ENCODE results near the gene ICOS. TPM values are rescaled to one million over a fixed set of nuclear protein-coding genes. Genes with fewer than 3 reads are reported as not detected.

The ICOS gene
- not detected in 2 replicates for total RNA-seq (2011; cell fraction: chromatin; rRNA removed; ENCODE audit: low replicate concordance)
- total RNA-seq (2011; cell fraction: nucleolus; rRNA removed), result not detected in 2 replicates
- total RNA-seq (2011; cell fraction: nucleoplasm; rRNA removed), result not detected in 2 replicates
- total RNA-seq (2014; rRNA removed) (not detected in 2 replicates), total RNA-seq (2014; rRNA removed; fragmentation: Illumina TruSeq; extraction: Trizol) (not detected in 2 replicates), total RNA-seq (2015; rRNA removed; fragmentation: Illumina TruSeq; extraction: Trizol) (not detected in 2 replicates), total RNA-seq (2021) (0.27 TPM in 1 of 2 replicates, not detected in the other), polyA plus RNA-seq (2011; rRNA removed) (not detected in 2 replicates), polyA plus RNA-seq (2014; fragmentation: Illumina TruSeq; extraction: Trizol) (not detected in 2 replicates), polyA plus RNA-seq (2014; fragmentation: Nextera tagmentation; extraction: Ambion mirVana) (not detected), polyA plus RNA-seq (2014; rRNA removed) (not detected in 2 replicates), polyA minus RNA-seq (2011; rRNA and poly(A)+ RNA removed) (not detected in 2 replicates), Bru-seq, nascent RNA (not detected), BruChase-seq, experiment 1, labeled RNA remaining after a 2-hour chase (not detected), BruChase-seq, experiment 2, labeled RNA remaining after a 6-hour chase (not detected)
- polyA plus RNA-seq (2011; cell fraction: cytosol; rRNA removed), result not detected in 2 replicates
- not detected in 2 replicates for polyA plus RNA-seq (2011; cell fraction: nucleus; rRNA removed)
- polyA plus RNA-seq (2012), result not detected in 2 replicates
- not detected in 2 replicates for polyA minus RNA-seq (2011; cell fraction: cytosol; rRNA and poly(A)+ RNA removed)
- not detected in 2 replicates for polyA minus RNA-seq (2011; cell fraction: nucleus; rRNA and poly(A)+ RNA removed)
- long read RNA-seq, experiment 1, result 0 reads
- long read RNA-seq, experiment 2, result 0 reads
- long read RNA-seq, experiment 3, result 0 reads

GRCh38 chr2:203936535-203936934 is at the start of gene ICOS:
Gene ICOS, plus strand, starts transcription at chr2:203936763. Its CDS starts 52 bp downstream, at chr2:203936815.
- Histone ChIP-seq H3K4me3 (no peak within 1 kb of the TSS), H3K79me2 (ENCODE audit: control insufficient read depth, insufficient read depth, low read length) (no peaks in the 10 kb centered on the region), H3K4me2 (ENCODE audit: insufficient read depth, low read length) (no peak within 1 kb of the TSS), H3K9me3 (replicated peaks; ENCODE audit: control insufficient read depth, insufficient read depth, low read depth, low read length) (no peaks in the 10 kb centered on the region), H3K9me1 (ENCODE audit: control insufficient read depth, insufficient read depth, low read length) (no peaks in the 10 kb centered on the region), H3K4me1 (replicated peaks in 1 of 2; ENCODE audit: control insufficient read depth in 2 of 2, insufficient read depth in 2 of 2, low read length in 2 of 2) (no peaks in the 10 kb centered on the region), H3K9ac (ENCODE audit: insufficient read depth in 1 of 2, low read depth in 2 of 2, low read length in 2 of 2) (no peak within 1 kb of the TSS), H3K27ac (ENCODE audit: extremely low read depth, low read depth, low read length) (no peak within 1 kb of the TSS), H3K36me3 (ENCODE audit: control insufficient read depth, insufficient read depth, low read length) (no peaks in the 10 kb centered on the region), H3K27me3 (ENCODE audit: control insufficient read depth in 2 of 2, insufficient read depth in 2 of 2, low read length in 2 of 2) (no peaks in the 10 kb centered on the region; a peak in 1 of 5 replicates), H2AFZ (ENCODE audit: low read depth, low read length) (no peak within 1 kb of the TSS), H4K20me1 (replicated peaks; ENCODE audit: control insufficient read depth, insufficient read depth, low read length) (no peaks in the 10 kb centered on the region)
- FAIRE-seq, result no peak
- intact Hi-C loops (cut with micrococcal nuclease) (no loop called here), in situ Hi-C loops (cut with MboI) (no loop called here)
- POLR2A ChIA-PET, result no interaction called here
- ATAC-seq, result no peak
- TF ChIP-seq ZKSCAN3 (CRISPR knock-in tag; IDR thresholded peaks at IDR 0.05), result no peak
- no peak for DNase-seq (ENCODE audit: extremely low read depth in 1 of 4, low spot score in 3 of 4)
- 0% methylated on average over 5 of the region's 5 CpGs for WGBS (ENCODE audit: insufficient coverage, low coverage, missing lambda C conversion rate)
- CTCF ChIA-PET (ENCODE audit: low intra/inter-chr PET ratio), result no interaction called here
- BruUV-seq (replicated peaks), result no TSS peak

GRCh38 chr2:203887677-203888076 is 48.9 kb upstream of the ICOS start:
- Histone ChIP-seq H3K9ac (ENCODE audit: insufficient read depth in 1 of 2, low read depth in 2 of 2, low read length in 2 of 2) (no peak overlapping the region), H3K27ac (ENCODE audit: extremely low read depth, low read depth, low read length) (no peak overlapping the region), H3K4me3 (no peak overlapping the region), H3K9me1 (ENCODE audit: control insufficient read depth, insufficient read depth, low read length) (no peaks in the 10 kb centered on the region), H3K9me3 (replicated peaks; ENCODE audit: control insufficient read depth, insufficient read depth, low read depth, low read length) (no peaks in the 10 kb centered on the region), H3K27me3 (ENCODE audit: control insufficient read depth in 2 of 2, insufficient read depth in 2 of 2, low read length in 2 of 2) (no peaks in the 10 kb centered on the region), H3K79me2 (ENCODE audit: control insufficient read depth, insufficient read depth, low read length) (no peaks in the 10 kb centered on the region), H4K20me1 (replicated peaks; ENCODE audit: control insufficient read depth, insufficient read depth, low read length) (no peaks in the 10 kb centered on the region), H2AFZ (ENCODE audit: low read depth, low read length) (no peak overlapping the region), H3K4me2 (ENCODE audit: insufficient read depth, low read length) (no peak overlapping the region), H3K36me3 (ENCODE audit: control insufficient read depth, insufficient read depth, low read length) (no peaks in the 10 kb centered on the region), H3K4me1 (replicated peaks in 1 of 2; ENCODE audit: control insufficient read depth in 2 of 2, insufficient read depth in 2 of 2, low read length in 2 of 2) (no peaks in the 10 kb centered on the region)
- ChIA-PET POLR2A (no interaction called here), CTCF (ENCODE audit: low intra/inter-chr PET ratio) (no interaction called here)
- BruUV-seq (replicated peaks), result no TSS peak
- TF ChIP-seq ZNF778 (CRISPR knock-in tag; IDR thresholded peaks at IDR 0.05) (no peak), NCOA6 (IDR thresholded peaks at IDR 0.05) (no peak), ZNF584 (CRISPR knock-in tag; IDR thresholded peaks at IDR 0.05; ENCODE audit: low read depth) (no peak)
- ATAC-seq (no peak), FAIRE-seq (no peak), DNase-seq (ENCODE audit: extremely low read depth in 1 of 4, low spot score in 3 of 4) (no peak)
- intact Hi-C loops (cut with micrococcal nuclease) (no loop called here), in situ Hi-C loops (cut with MboI) (no loop called here)

Measured in K562 (cell line).